Fibroblast of skin of abdomen (primary cell): ENCODE data around the gene TTLL10.
"Not testable (repeated sequence)": the region's sequence is repeated elsewhere in the genome, so short reads cannot be mapped to it uniquely, and the experiment has no call there.

Experiments
- DNase-seq: peaks from one replicate; pipeline ENCODE4 v3.0.0-alpha.2; 2013

The TTLL10 gene

GRCh38 chr1:1194723-1195122, 21.0 kb downstream of the TTLL10 start:
- DNase-seq, result no peak

GRCh38 chr1:1195726-1196125, 22.0 kb downstream of the TTLL10 start:
- DNase-seq, result not testable (repeated sequence)

GRCh38 chr1:1196431-1197187, 22.9 kb downstream of the TTLL10 start:
- no peak for DNase-seq

GRCh38 chr1:1197188-1197500, 23.5 kb downstream of the TTLL10 start:
- DNase-seq, result no peak

- DNase-seq, result no peak
Observed at GRCh38 chr1:1197551-1198422, 24.1 kb downstream of the TTLL10 start.

GRCh38 chr1:1198423-1199140, 24.9 kb downstream of the TTLL10 start:
- no peak for DNase-seq

GRCh38 chr1:1199141-1199960, 25.7 kb downstream of the TTLL10 start:
- no peak for DNase-seq

GRCh38 chr1:1199961-1200875, 26.5 kb downstream of the TTLL10 start:
- no peak for DNase-seq

- DNase-seq, result peak; percentile 30
Observed at GRCh38 chr1:1200876-1201810, 27.5 kb downstream of the TTLL10 start.

GRCh38 chr1:1202831-1203560, 29.3 kb downstream of the TTLL10 start:
- no peak for DNase-seq

GRCh38 chr1:1203561-1204424, 30.1 kb downstream of the TTLL10 start:
- DNase-seq, result no peak

- DNase-seq, result no peak
Observed at GRCh38 chr1:1204425-1204920, 30.8 kb downstream of the TTLL10 start.

GRCh38 chr1:1204998-1205768, 31.5 kb downstream of the TTLL10 start:
- no peak for DNase-seq

- no peak for DNase-seq
Observed at GRCh38 chr1:1205769-1206375, 32.2 kb downstream of the TTLL10 start.

GRCh38 chr1:1206376-1206965, 32.8 kb downstream of the TTLL10 start, which contains the start of gene TNFRSF18:
TNFRSF18 (minus strand) TSS chr1:1206592; CDS start chr1:1206571, 21 bp downstream.
- no peak for DNase-seq

GRCh38 chr1:1206966-1207531, 33.4 kb downstream of the TTLL10 start:
- DNase-seq, result no peak
